Measurements from ENCODE around the gene RSPRY1.

DNA sequence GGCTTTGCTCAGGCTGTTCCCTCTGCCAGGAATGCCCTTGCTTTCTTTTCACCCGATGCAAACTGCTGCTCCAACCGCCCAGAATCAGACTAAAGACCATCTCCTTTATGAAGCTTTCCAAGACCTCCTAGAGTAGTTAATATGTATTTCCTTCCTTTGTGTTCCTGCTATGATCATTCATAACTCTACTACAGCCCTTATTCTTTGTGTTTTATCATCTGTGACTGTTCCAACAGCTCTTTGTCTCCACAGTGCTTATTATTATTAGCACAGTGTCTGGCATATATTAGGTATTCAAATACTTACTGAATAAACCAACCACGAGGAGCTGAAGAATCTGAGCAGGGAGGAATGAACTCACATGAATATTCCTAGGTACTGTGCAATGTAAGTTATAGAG lies 7.9 kb upstream of the RSPRY1 start:
- TF ChIP-seq POLR2A (IDR thresholded peaks at IDR 0.05; ENCODE audit: low read depth, low read length) = no peak
- TF ChIP-seq, protein P1, sequence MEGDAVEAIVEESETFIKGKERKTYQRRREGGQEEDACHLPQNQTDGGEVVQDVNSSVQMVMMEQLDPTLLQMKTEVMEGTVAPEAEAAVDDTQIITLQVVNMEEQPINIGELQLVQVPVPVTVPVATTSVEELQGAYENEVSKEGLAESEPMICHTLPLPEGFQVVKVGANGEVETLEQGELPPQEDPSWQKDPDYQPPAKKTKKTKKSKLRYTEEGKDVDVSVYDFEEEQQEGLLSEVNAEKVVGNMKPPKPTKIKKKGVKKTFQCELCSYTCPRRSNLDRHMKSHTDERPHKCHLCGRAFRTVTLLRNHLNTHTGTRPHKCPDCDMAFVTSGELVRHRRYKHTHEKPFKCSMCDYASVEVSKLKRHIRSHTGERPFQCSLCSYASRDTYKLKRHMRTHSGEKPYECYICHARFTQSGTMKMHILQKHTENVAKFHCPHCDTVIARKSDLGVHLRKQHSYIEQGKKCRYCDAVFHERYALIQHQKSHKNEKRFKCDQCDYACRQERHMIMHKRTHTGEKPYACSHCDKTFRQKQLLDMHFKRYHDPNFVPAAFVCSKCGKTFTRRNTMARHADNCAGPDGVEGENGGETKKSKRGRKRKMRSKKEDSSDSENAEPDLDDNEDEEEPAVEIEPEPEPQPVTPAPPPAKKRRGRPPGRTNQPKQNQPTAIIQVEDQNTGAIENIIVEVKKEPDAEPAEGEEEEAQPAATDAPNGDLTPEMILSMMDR (conservative IDR thresholded peaks at IDR 0.05; ENCODE audit: low read depth, low read length) = no peak
- TF ChIP-seq FOS (IDR thresholded peaks at IDR 0.05; ENCODE audit: low read depth, low read length) = no peak
- TF ChIP-seq MAZ (IDR thresholded peaks at IDR 0.05; ENCODE audit: borderline replicate concordance, low read depth, low read length) = no peak
- TF ChIP-seq RAD21 (IDR thresholded peaks at IDR 0.05; ENCODE audit: low read length) = no peak
- no peak for TF ChIP-seq MAFK (IDR thresholded peaks at IDR 0.05; ENCODE audit: low read depth, low read length)
- no peak for TF ChIP-seq CHD1 (IDR thresholded peaks at IDR 0.05; ENCODE audit: low read depth, low read length)
- TF ChIP-seq, protein P2, sequence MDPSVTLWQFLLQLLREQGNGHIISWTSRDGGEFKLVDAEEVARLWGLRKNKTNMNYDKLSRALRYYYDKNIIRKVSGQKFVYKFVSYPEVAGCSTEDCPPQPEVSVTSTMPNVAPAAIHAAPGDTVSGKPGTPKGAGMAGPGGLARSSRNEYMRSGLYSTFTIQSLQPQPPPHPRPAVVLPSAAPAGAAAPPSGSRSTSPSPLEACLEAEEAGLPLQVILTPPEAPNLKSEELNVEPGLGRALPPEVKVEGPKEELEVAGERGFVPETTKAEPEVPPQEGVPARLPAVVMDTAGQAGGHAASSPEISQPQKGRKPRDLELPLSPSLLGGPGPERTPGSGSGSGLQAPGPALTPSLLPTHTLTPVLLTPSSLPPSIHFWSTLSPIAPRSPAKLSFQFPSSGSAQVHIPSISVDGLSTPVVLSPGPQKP (IDR thresholded peaks at IDR 0.05; ENCODE audit: borderline replicate concordance, low read depth, low read length) = no peak
- no peak for TF ChIP-seq MXI1 (IDR thresholded peaks at IDR 0.05; ENCODE audit: borderline replicate concordance, low read depth, low read length)
- TF ChIP-seq RCOR1 (IDR thresholded peaks at IDR 0.05; ENCODE audit: insufficient replicate concordance, low read length) = no peak
- TF ChIP-seq RFX5 (IDR thresholded peaks at IDR 0.05; ENCODE audit: low read depth, low read length) = no peak
- TF ChIP-seq SMC3 (IDR thresholded peaks at IDR 0.05; ENCODE audit: low read depth, low read length) = no peak
- no peak for TF ChIP-seq NFE2L2 (IDR thresholded peaks at IDR 0.05; ENCODE audit: low read depth, low read length)
- TF ChIP-seq BHLHE40 (IDR thresholded peaks at IDR 0.05; ENCODE audit: low read depth, low read length) = no peak
